Spleen (tissue), 11 donors: Measurements from ENCODE around the gene ATP9A. TPM values are rescaled to one million over a fixed set of nuclear protein-coding genes. Genes with fewer than 3 reads are reported as not detected.

Source experiments
- DNase-seq: peaks from one replicate; pipeline ENCODE4 v3.0.0-alpha.2; 2020
- H3K27ac ChIP-seq, 8 donors: fragments of 200-600 bp; sonication (generic) in 7 of 8; 1 replicate in 4 of 8; 2 replicates in 4 of 8; pipeline versions ENCODE4 v1.5.0 to v1.8.0; 2016 to 2021; ENCODE audit warnings: inconsistent platforms in 4 of 8, mild to moderate bottlenecking in 4 of 8, moderate library complexity in 1 of 8
- H3K27me3 ChIP-seq, 7 donors: fragments of 200-600 bp; sonication (generic) in 6 of 7; replicated peaks in 1 of 7; 1 replicate in 4 of 7; 2 replicates in 3 of 7; pipeline versions ENCODE4 v1.5.0 to v1.8.0; 2016 to 2021; ENCODE audit warnings: inconsistent platforms in 3 of 7, mild to moderate bottlenecking in 1 of 7
- H3K36me3 ChIP-seq, 6 donors: fragments of 200-600 bp; sonication (generic) in 5 of 6; 1 replicate in 4 of 6; 2 replicates in 2 of 6; pipeline versions ENCODE4 v1.5.0 to v1.8.0; 2016 to 2021; ENCODE audit warnings: inconsistent platforms in 2 of 6
- H3K4me1 ChIP-seq, 6 donors: fragments of 200-600 bp; sonication (generic) in 5 of 6; 1 replicate in 3 of 6; 2 replicates in 3 of 6; pipeline versions ENCODE4 v1.5.0 to v1.8.0; 2016 to 2021; ENCODE audit warnings: inconsistent platforms in 3 of 6
- H3K4me3 ChIP-seq, 8 donors: fragments of 200-600 bp; sonication (generic) in 7 of 8; 1 replicate in 4 of 8; 2 replicates in 4 of 8; pipeline versions ENCODE4 v1.5.0 to v1.8.0; 2016 to 2021; ENCODE audit warnings: inconsistent platforms in 4 of 8, mild to moderate bottlenecking in 4 of 8, moderate library complexity in 2 of 8
- H3K9me3 ChIP-seq, 8 donors: fragments of 200-600 bp; sonication (generic) in 7 of 8; 1 replicate in 4 of 8; 2 replicates in 4 of 8; pipeline versions ENCODE4 v1.5.0 to v1.8.0; 2016 to 2021; ENCODE audit warnings: inconsistent platforms in 4 of 8
- CTCF ChIP-seq, 11 experiments: fragments of 200-600 bp in 7 of 11; fragments of 450-650 bp in 4 of 11; sonication (generic) in 4 of 11; IDR thresholded peaks in 8 of 11; conservative IDR thresholded peaks in 3 of 11; 1 replicate in 7 of 11; 2 replicates in 4 of 11; pipeline versions ENCODE4 v1.4.0 to v1.8.0; 2016 to 2021; ENCODE audit warnings: antibody characterized with exemption in 11 of 11, inconsistent platforms in 4 of 11, mild to moderate bottlenecking in 1 of 11
- POLR2A ChIP-seq, 3 donors: fragments of 450-650 bp; IDR thresholded peaks; one replicate each; pipeline ENCODE4 v1.5.1; 2017; ENCODE audit warnings: antibody characterized with exemption in 3 of 3, mild to moderate bottlenecking in 1 of 3
- POLR2AphosphoS5 ChIP-seq, 3 donors: sonication (generic); formaldehyde crosslinking; IDR thresholded peaks; one replicate each; pipeline ENCODE4 v1.5.1; 2017; ENCODE audit warnings: antibody characterized with exemption in 3 of 3
- WGBS, 5 donors: extraction: QIAGEN DNeasy Blood & Tissue Kit in 3 of 5; methylation state at CpG; one replicate each; pipeline versions ENCODE4 v1.1.5 to v1.1.7; 2013 to 2018; 5-methylcytosine and 5-hydroxymethylcytosine counted together
- intact Hi-C: fragments of 100-400 bp; cut with DNase I; formaldehyde crosslinking; loops from one replicate; pipeline ENCODE4 v1.15.0; 2023; ENCODE audit warnings: low total_unique reads
- polyA plus RNA-seq, 3 donors: library from polyadenylated mRNA; stranded (reverse); fragments of 200-250 nt; gene quantifications; one replicate each; pipeline ENCODE4 v1.2.1, GENCODE V29; 2013
- total RNA-seq, 7 donors: library from RNA; depleted of rRNA in 3 of 7; stranded (reverse); fragments of >200 nt in 3 of 7; fragmentation: NEBNext Ultra II Directional in 4 of 7; extraction: Animal tissue kit (Norgen Biotek cat#: 25700) in 4 of 7; gene quantifications; one replicate each; pipeline versions ENCODE4 v1.1.0 to v1.2.1, GENCODE V29; 2016 to 2021
- donor health status: healthy with polysubstance abuse.
- donor health status: DM: no; HTN: no; CAD: no; lungs with moderate emphysema.
- donor health status: DM: no; HTN: no; CAD: no.
- donor health status: Bipolar disorder and iron deficiency.
- donor health status: healthy.
- donor health status: DM: no; HTN: no; CAD: no.
- donor health status: DM: yes; HTN: yes; CAD: no.

ATP9A gene
- total and polyA plus RNA-seq, 10 donors, result 0.37 to 11.5 (median 7.6) TPM

GRCh38 chr20:51573576-51574243, 194.5 kb downstream of the ATP9A start:
- no peaks in the 10 kb centered on the region for H3K36me3 ChIP-seq
- H3K27me3 ChIP-seq, result no peaks in the 10 kb centered on the region
- H3K27ac ChIP-seq, result no peak overlapping the region
- H3K9me3 ChIP-seq, result peaks cover 0 to 11% (median 8%) of the 10 kb centered on the region in 8 donors
- TF ChIP-seq POLR2AphosphoS5 (IDR thresholded peaks at IDR 0.05) (no peak), POLR2A (IDR thresholded peaks at IDR 0.05) (no peak), CTCF (IDR thresholded peaks at IDR 0.05 in 8 of 11, conservative IDR thresholded peaks at IDR 0.05 in 3 of 11) (no peak)
- WGBS, 5 donors, result 71 to 79% (median 76%) methylated on average over 8 of the region's 8 CpGs
- no peak for DNase-seq
- no peaks in the 10 kb centered on the region for H3K4me1 ChIP-seq
- intact Hi-C loops, result no loop called here
- H3K4me3 ChIP-seq, result no peak overlapping the region

- Histone ChIP-seq H3K4me1 (no peaks in the 10 kb centered on the region), H3K9me3 (peaks cover 0 to 16% (median 8%) of the 10 kb centered on the region in 8 donors), H3K27me3 (peaks cover 0 to 3% (median 0%) of the 10 kb centered on the region in 7 donors), H3K27ac (no peak overlapping the region), H3K4me3 (no peak overlapping the region), H3K36me3 (no peaks in the 10 kb centered on the region)
- TF ChIP-seq POLR2AphosphoS5 (IDR thresholded peaks at IDR 0.05) (no peak), POLR2A (IDR thresholded peaks at IDR 0.05) (no peak), CTCF (IDR thresholded peaks at IDR 0.05 in 8 of 11, conservative IDR thresholded peaks at IDR 0.05 in 3 of 11) (no peak)
- DNase-seq, result no peak
- 81 to 95% (median 89%) methylated on average over 4 of the region's 4 CpGs for WGBS, 5 donors
- intact Hi-C loops, result no loop called here
Observed at GRCh38 chr20:51571460-51571794, 196.8 kb downstream of the ATP9A start.

- no peak overlapping the region for H3K27ac ChIP-seq
- intact Hi-C loops, result no loop called here
Observed at GRCh38 chr20:51570739-51571459, 197.3 kb downstream of the ATP9A start.

More at GRCh38 chr20:51570739-51571459, 197.3 kb downstream of the ATP9A start:
- 63 to 72% (median 66%) methylated on average over 14 to 16 of the region's 16 CpGs for WGBS, 5 donors
- H3K27me3 ChIP-seq, result peaks cover 0 to 9% (median 0%) of the 10 kb centered on the region in 7 donors
- no peaks in the 10 kb centered on the region for H3K4me1 ChIP-seq
- DNase-seq, result no peak
- no peak overlapping the region for H3K4me3 ChIP-seq
- no peaks in the 10 kb centered on the region for H3K36me3 ChIP-seq
- TF ChIP-seq POLR2A (IDR thresholded peaks at IDR 0.05) (no peak), CTCF (IDR thresholded peaks at IDR 0.05 in 8 of 11, conservative IDR thresholded peaks at IDR 0.05 in 3 of 11) (no peak), POLR2AphosphoS5 (IDR thresholded peaks at IDR 0.05) (no peak)
- H3K9me3 ChIP-seq, result peaks cover 0 to 16% (median 8%) of the 10 kb centered on the region in 8 donors
